Adrenal gland (tissue), 12 donors: ENCODE data around the gene SERTAD1. TPM values are rescaled to one million over a fixed set of nuclear protein-coding genes. Genes with fewer than 3 reads are reported as not detected.
"Not testable (repeated sequence)": the region's sequence is repeated elsewhere in the genome, so short reads cannot be mapped to it uniquely, and the experiment has no call there.

Experiments
- DNase-seq, 7 donors: peaks; one replicate each; pipeline ENCODE4 v3.0.0-alpha.2; 2019 to 2020
- H3K27ac ChIP-seq, 5 donors: fragments of 200-600 bp; sonication (generic) in 4 of 5; 1 replicate in 3 of 5; 2 replicates in 2 of 5; pipeline versions ENCODE4 v1.5.1 to v1.8.0; 2016 to 2020; ENCODE audit warnings: mild to moderate bottlenecking in 1 of 5
- H3K27me3 ChIP-seq: fragments of 200-600 bp; 2 replicates; pipeline ENCODE4 v1.8.0; 2021
- H3K36me3 ChIP-seq, 2 donors: fragments of 200-600 bp; replicated peaks in 1 of 2; 1 replicate in 1 of 2; 2 replicates in 1 of 2; pipeline versions ENCODE4 v1.5.1 to v1.8.0; 2018 to 2022
- H3K4me1 ChIP-seq, 2 donors: fragments of 200-600 bp; replicated peaks in 1 of 2; 1 replicate in 1 of 2; 2 replicates in 1 of 2; pipeline versions ENCODE4 v1.5.1 to v1.8.0; 2018 to 2021
- H3K4me3 ChIP-seq, 4 donors: fragments of 200-600 bp; sonication (generic) in 3 of 4; one replicate each; pipeline ENCODE4 v1.5.1; 2016 to 2018
- H3K9me3 ChIP-seq, 3 donors: fragments of 200-600 bp; sonication (generic) in 1 of 3; replicated peaks in 1 of 3; 1 replicate in 2 of 3; 2 replicates in 1 of 3; pipeline versions ENCODE4 v1.5.1 to v1.8.0; 2016 to 2021
- POLR2A ChIP-seq, 2 donors: fragments of 450-650 bp; IDR thresholded peaks; one replicate each; pipeline ENCODE4 v1.6.1; 2017; ENCODE audit warnings: antibody characterized with exemption in 2 of 2, mild to moderate bottlenecking in 2 of 2, moderate library complexity in 1 of 2
- WGBS, 4 donors: extraction: QIAGEN DNeasy Blood & Tissue Kit in 2 of 4; methylation state at CpG; one replicate each; pipeline versions ENCODE4 v1.1.5 to v1.1.7; 2013 to 2017; 5-methylcytosine and 5-hydroxymethylcytosine counted together
- intact Hi-C, 2 donors: fragments of 100-400 bp; cut with DNase I; formaldehyde crosslinking; loops; one replicate each; pipeline versions ENCODE4 v1.14.1 to v1.15.0; 2022 to 2023
- polyA plus RNA-seq, 3 donors: library from polyadenylated mRNA; stranded (reverse); fragments of 200-250 nt in 2 of 3; fragments of 350-450 nt in 1 of 3; fragmentation: Illumina TruSeq in 1 of 3; extraction: RNeasy Lipid Tissue Mini Kit (QIAGEN cat#74804) in 1 of 3; gene quantifications; one replicate each; pipeline ENCODE4 v1.2.3, GENCODE V29; 2013 to 2014
- total RNA-seq, 9 donors: library from RNA; depleted of rRNA in 4 of 9; stranded (reverse); fragments of >200 nt in 4 of 9; fragments of 120-200 nt in 1 of 9; fragmentation: NEBNext Ultra II Directional in 1 of 9; extraction: Animal tissue kit (Norgen Biotek cat#: 25700) in 1 of 9; gene quantifications; one replicate each; pipeline versions ENCODE4 v1.1.0 to v1.2.4, GENCODE V29; 2013 to 2023
- TF ChIP-seq, protein P1 (sequence below), 6 experiments: fragments of 450-650 bp in 4 of 6; fragments of 200-600 bp in 2 of 6; sonication (generic) in 1 of 6; IDR thresholded peaks; 1 replicate in 5 of 6; 2 replicates in 1 of 6; pipeline versions ENCODE4 v1.5.1 to v1.8.0; 2016 to 2021; ENCODE audit warnings: antibody characterized with exemption in 6 of 6, mild to moderate bottlenecking in 2 of 6, moderate library complexity in 1 of 6
- donor health status: healthy with polysubstance abuse.
- donor health status: Bipolar disorder and iron deficiency.
- donor health status: DM: yes; HTN: yes; CAD: no.
- donor health status: DM: no; HTN: no; CAD: no.
- donor health status: DM: no; HTN: no; CAD: no.
- donor health status: DM: yes; HTN: yes; CAD: no.

Gene SERTAD1
- total and polyA plus RNA-seq, 12 donors, result 1.7 to 20.8 (median 13.0) TPM

DNA sequence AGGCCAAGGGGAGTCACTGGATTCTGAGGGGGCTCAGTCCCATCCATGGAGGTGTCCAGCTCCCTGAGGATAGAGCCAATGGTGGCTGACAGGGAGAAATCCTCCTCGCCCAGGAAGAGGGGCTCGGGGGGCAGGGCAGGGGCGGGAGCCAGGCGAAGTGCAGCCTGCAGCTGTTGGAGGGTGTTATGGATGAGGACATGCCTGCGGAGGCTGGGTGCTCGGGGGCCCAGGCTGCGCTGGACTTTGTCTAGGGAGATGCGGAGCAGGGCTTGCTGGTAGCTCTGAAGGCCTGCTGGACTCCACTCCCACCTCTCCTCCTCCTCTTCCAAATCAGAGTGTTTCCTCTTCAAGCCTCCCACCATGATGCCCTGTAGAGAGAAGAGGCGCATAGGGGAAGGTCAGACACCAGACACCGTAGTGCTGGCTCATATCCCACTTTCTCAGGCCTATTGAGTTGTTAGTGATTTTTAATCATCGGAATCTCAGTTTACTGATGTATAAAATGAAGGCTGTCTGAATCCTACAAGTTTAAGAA, 16.0 kb upstream of the SERTAD1 start:
- intact Hi-C loops, result no loop called here
- H3K4me3 ChIP-seq, result peak overlapping the region in 1 of 4 donors; percentile 37
- H3K9me3 ChIP-seq, result no peaks in the 10 kb centered on the region
- H3K36me3 ChIP-seq, result peaks cover 0 to 19% of the 10 kb centered on the region in 2 donors
- H3K27ac ChIP-seq, result peak overlapping the region in 3 of 5 donors; percentile 2 to 94 (median 79)
- 66 to 89% (median 76%) methylated on average over 4 to 11 of the region's 11 CpGs for WGBS, 4 donors
- peaks cover 10 to 19% of the 10 kb centered on the region in 2 donors for H3K4me1 ChIP-seq
- TF ChIP-seq POLR2A (IDR thresholded peaks at IDR 0.05), result no peak
- TF ChIP-seq, protein P1, sequence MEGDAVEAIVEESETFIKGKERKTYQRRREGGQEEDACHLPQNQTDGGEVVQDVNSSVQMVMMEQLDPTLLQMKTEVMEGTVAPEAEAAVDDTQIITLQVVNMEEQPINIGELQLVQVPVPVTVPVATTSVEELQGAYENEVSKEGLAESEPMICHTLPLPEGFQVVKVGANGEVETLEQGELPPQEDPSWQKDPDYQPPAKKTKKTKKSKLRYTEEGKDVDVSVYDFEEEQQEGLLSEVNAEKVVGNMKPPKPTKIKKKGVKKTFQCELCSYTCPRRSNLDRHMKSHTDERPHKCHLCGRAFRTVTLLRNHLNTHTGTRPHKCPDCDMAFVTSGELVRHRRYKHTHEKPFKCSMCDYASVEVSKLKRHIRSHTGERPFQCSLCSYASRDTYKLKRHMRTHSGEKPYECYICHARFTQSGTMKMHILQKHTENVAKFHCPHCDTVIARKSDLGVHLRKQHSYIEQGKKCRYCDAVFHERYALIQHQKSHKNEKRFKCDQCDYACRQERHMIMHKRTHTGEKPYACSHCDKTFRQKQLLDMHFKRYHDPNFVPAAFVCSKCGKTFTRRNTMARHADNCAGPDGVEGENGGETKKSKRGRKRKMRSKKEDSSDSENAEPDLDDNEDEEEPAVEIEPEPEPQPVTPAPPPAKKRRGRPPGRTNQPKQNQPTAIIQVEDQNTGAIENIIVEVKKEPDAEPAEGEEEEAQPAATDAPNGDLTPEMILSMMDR (IDR thresholded peaks at IDR 0.05), result no peak
- no peak for DNase-seq
- no peaks in the 10 kb centered on the region for H3K27me3 ChIP-seq

DNA sequence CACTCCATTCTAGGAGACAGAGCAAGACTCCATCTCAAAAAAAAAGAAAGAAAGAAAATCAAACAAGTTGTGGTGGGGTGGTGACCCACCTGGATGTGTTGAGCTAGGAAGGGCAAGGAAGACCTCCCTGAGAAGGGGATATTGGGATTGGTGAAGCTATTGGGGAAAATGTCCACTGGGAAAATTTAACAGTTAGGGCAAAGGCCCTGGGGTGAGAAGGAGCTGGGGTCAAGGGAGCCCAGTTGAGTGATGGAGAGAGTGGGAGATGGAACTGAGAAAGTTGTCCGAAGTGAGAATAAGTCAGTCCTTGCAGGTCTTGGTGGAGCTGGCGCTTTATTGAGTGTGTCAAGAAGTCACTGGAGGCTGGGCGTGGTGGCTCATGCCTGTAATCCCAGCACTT, 12.5 kb upstream of the SERTAD1 start:
- peaks cover 14 to 24% of the 10 kb centered on the region in 2 donors for H3K4me1 ChIP-seq
- no peaks in the 10 kb centered on the region for H3K9me3 ChIP-seq
- TF ChIP-seq, protein P1 (IDR thresholded peaks at IDR 0.05), result no peak
- no peak for TF ChIP-seq POLR2A (IDR thresholded peaks at IDR 0.05)
- no peaks in the 10 kb centered on the region for H3K27me3 ChIP-seq
- 92 to 95% (median 95%) methylated on average over 3 of the region's 3 CpGs for whole genome bisulfite sequencing, 4 donors
- no peak overlapping the region for H3K27ac ChIP-seq
- intact Hi-C loops, result no loop called here
- no peak overlapping the region for H3K4me3 ChIP-seq
- H3K36me3 ChIP-seq, result peaks cover 0 to 19% of the 10 kb centered on the region in 2 donors
- DNase-seq, result no peak

DNA sequence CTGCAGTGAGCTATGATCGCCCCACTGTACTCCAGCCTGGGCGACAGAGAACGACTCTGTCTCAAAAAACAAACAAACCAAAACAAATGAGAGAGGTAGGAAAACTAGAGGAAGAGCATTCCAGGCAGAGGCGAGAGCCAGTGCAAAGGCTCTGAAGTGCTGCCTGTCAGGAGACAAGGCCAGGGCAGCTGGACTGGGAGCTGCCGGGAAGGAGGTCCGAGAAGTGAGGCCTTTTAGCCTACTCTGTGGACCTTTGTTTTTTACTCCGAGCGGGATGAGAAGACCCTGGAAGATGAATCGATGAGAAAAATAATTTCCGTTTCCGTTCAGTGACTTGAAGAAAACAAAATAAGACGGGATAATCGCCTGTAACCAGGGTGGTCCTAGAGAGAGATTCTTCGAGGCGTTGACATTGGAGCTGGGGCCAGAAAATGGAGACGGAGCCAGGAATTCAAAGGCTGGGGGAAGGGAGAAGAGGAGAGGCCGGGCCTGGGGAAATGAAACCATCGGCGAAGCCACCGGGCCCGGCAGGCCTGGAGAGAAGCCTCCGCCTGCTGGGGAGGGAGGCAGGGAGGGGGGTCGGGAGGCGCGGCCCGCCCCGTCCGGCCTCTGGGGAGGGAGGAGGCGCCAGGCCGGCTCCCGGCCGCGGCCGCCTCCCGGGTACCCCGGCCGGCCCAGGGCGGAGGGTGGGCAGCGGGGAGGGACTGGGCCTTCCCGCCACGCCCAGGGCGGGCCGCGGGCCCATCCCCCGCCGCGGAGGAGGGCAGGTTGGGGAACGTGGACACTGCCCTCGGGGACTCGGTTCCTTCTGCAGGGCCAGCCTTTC, 7.8 kb upstream of the SERTAD1 start:
- no peaks in the 10 kb centered on the region for H3K9me3 ChIP-seq
- TF ChIP-seq, protein P1 (IDR thresholded peaks at IDR 0.05), result no peak
- peak; percentile 21 to 61 for TF ChIP-seq POLR2A (IDR thresholded peaks at IDR 0.05)
- no peaks in the 10 kb centered on the region for H3K27me3 ChIP-seq
- intact Hi-C loops, result no loop called here
- no peaks in the 10 kb centered on the region for H3K36me3 ChIP-seq
- H3K4me1 ChIP-seq, result peaks cover 18 to 29% of the 10 kb centered on the region in 2 donors
- H3K27ac ChIP-seq, result peak overlapping the region; percentile 91 to 99 (median 93)
- H3K4me3 ChIP-seq, result peak overlapping the region in 3 of 4 donors; percentile 11 to 53 (median 49)
- peak; percentile 91 to 94 (median 93) for DNase-seq
- 1 to 3% (median 1%) methylated on average over 21 to 50 of the region's 50 CpGs for WGBS, 4 donors

DNA sequence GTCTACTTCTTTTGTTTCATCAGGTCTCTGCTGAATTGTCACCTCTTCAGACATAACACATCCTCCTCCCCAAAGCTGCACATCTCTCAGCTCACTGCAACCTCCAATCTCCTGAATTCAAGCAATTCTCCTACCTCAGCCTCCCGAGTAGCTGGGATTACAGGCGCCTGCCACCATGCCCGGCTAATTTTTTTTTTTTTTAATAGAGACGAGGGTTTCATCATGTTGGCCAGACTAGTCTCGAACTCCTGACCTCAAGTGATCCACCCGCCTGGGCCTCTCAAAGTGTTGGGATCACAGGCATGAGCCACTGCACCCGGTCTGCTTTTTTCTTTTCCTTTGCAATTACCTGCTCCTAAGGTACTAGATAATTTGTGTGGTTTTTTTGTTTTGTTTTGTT, 7.0 kb upstream of the SERTAD1 start:
- Histone ChIP-seq H3K4me3 (peak overlapping the region in 1 of 4 donors; percentile 53), H3K27ac (peak overlapping the region; percentile 91 to 99 (median 93)), H3K4me1 (peaks cover 18 to 29% of the 10 kb centered on the region in 2 donors)
- DNase-seq, intact Hi-C loops, H3K27me3 ChIP-seq, H3K9me3 ChIP-seq, H3K36me3 ChIP-seq: not testable (repeated sequence)
- WGBS, 4 donors, result 26 to 40% (median 32%) methylated on average over 7 of the region's 7 CpGs
